GM12878 (cell line): ENCODE results near the gene ANKMY1.

Experiments
- PML ChIP-seq: IDR thresholded peaks from 2 replicates; pipeline ENCODE4 v1.6.1; 2012; ENCODE audit warnings: low read length, inconsistent platforms
- RBBP5 ChIP-seq: fragments of 200-600 bp; sonication (generic); conservative IDR thresholded peaks from 2 replicates; pipeline ENCODE4 v1.6.1; 2016
- SRF ChIP-seq, 2 experiments: IDR thresholded peaks; 2 replicates each; pipeline ENCODE4 v1.6.1; 2011; ENCODE audit warnings: low read depth in 2 of 2, low read length in 2 of 2, mild to moderate bottlenecking in 1 of 2, moderate library complexity in 1 of 2
- TF ChIP-seq, protein P1 (sequence below): IDR thresholded peaks from 2 replicates; pipeline ENCODE4 v1.6.1; 2012; ENCODE audit warnings: mild to moderate bottlenecking, low read depth, low read length

GRCh38 chr2:240503375-240503774, 54.4 kb downstream of the ANKMY1 start:
- TF ChIP-seq PML (no peak), RBBP5 (no peak), SRF (IDR thresholded peaks at IDR 0.05; ENCODE audit: low read depth in 2 of 2, low read length in 2 of 2) (no peak)
- TF ChIP-seq, protein P1, sequence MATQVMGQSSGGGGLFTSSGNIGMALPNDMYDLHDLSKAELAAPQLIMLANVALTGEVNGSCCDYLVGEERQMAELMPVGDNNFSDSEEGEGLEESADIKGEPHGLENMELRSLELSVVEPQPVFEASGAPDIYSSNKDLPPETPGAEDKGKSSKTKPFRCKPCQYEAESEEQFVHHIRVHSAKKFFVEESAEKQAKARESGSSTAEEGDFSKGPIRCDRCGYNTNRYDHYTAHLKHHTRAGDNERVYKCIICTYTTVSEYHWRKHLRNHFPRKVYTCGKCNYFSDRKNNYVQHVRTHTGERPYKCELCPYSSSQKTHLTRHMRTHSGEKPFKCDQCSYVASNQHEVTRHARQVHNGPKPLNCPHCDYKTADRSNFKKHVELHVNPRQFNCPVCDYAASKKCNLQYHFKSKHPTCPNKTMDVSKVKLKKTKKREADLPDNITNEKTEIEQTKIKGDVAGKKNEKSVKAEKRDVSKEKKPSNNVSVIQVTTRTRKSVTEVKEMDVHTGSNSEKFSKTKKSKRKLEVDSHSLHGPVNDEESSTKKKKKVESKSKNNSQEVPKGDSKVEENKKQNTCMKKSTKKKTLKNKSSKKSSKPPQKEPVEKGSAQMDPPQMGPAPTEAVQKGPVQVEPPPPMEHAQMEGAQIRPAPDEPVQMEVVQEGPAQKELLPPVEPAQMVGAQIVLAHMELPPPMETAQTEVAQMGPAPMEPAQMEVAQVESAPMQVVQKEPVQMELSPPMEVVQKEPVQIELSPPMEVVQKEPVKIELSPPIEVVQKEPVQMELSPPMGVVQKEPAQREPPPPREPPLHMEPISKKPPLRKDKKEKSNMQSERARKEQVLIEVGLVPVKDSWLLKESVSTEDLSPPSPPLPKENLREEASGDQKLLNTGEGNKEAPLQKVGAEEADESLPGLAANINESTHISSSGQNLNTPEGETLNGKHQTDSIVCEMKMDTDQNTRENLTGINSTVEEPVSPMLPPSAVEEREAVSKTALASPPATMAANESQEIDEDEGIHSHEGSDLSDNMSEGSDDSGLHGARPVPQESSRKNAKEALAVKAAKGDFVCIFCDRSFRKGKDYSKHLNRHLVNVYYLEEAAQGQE: no peak
